DOHH2 (cell line): ENCODE measurements around the gene GIT1.

ENCODE experiments used
- EZH2phosphoT487 ChIP-seq: fragments of 200-600 bp; sonication (generic); IDR thresholded peaks from 2 replicates; pipeline ENCODE4 v1.6.1; 2017; ENCODE audit warnings: borderline replicate concordance, mild to moderate bottlenecking, antibody characterized with exemption, low read length, moderate library complexity, mixed read lengths
- TF ChIP-seq, protein P1 (sequence below): fragments of 200-600 bp; sonication (generic); IDR thresholded peaks from one replicate; pipeline ENCODE4 v1.5.1; 2014; ENCODE audit warnings: antibody characterized with exemption, mild to moderate bottlenecking, low read depth, low read length; ENCODE audit not compliant: poor library complexity, severe bottlenecking

DNA sequence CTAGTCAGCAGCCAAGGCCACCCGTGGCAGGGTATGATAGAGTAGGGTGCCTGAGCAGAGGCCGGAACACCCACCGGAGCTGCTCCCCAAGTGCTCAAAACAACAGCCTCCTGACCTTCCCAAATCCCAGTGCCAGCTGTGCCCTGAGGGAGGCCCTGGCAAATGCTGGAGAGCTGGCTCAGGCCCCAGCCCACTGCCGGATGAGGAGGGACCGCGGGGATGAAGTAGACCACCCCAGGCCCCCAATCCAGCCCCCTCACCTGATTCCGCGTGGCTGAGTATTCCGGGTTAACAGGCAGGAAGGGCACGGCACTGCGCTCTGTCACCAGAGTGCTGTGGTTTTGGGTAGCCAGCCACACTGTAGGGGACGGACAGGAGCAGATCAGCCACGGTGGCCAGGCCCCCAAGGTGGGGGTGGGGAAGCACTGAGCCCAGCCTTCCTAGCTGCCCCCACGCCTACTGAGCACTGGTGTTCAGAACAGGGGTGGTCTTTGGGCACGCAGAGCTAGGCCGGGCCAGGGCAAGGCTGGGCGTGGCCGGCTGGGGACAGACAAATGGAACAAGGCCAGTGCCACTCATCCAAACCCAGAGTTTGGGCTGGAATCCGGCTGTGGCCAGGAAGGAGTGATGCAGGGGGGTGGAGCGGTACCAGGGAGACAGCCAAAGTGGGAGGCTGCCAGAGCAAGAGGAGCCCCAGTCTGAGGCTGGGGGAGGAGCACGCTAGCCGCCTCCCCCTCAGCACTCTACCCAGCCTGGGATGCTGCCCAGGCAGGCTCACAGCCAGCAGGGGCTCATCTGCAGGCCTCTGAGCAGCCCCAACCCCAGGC is 11.8 kb downstream of the GIT1 start:
- TF ChIP-seq, protein P1, sequence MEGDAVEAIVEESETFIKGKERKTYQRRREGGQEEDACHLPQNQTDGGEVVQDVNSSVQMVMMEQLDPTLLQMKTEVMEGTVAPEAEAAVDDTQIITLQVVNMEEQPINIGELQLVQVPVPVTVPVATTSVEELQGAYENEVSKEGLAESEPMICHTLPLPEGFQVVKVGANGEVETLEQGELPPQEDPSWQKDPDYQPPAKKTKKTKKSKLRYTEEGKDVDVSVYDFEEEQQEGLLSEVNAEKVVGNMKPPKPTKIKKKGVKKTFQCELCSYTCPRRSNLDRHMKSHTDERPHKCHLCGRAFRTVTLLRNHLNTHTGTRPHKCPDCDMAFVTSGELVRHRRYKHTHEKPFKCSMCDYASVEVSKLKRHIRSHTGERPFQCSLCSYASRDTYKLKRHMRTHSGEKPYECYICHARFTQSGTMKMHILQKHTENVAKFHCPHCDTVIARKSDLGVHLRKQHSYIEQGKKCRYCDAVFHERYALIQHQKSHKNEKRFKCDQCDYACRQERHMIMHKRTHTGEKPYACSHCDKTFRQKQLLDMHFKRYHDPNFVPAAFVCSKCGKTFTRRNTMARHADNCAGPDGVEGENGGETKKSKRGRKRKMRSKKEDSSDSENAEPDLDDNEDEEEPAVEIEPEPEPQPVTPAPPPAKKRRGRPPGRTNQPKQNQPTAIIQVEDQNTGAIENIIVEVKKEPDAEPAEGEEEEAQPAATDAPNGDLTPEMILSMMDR, result no peak
- TF ChIP-seq EZH2phosphoT487, result no peak
